Central memory CD8-positive, alpha-beta T cell (primary cell): ENCODE measurements around the gene NKPD1.
"Not testable (repeated sequence)": the region's sequence is repeated elsewhere in the genome, so short reads cannot be mapped to it uniquely, and the experiment has no call there.

Source experiments
- ATAC-seq: fragments of 150-1000 bp; cut with Tn5 transposase; replicated peaks from 2 replicates; pipeline ENCODE4 v1.10.0; 2022; ENCODE audit warnings: mild to moderate bottlenecking, moderate FRiP score, moderate number of reproducible peaks; ENCODE audit not compliant: poor library complexity, severe bottlenecking; ENCODE audit errors: extremely low read depth
- DNase-seq, 2 donors: peaks; one replicate each; pipeline ENCODE4 v3.0.0; 2021; ENCODE audit warnings: low spot score in 2 of 2
- H3K27ac Mint-ChIP-seq: one replicate; pipeline ENCODE4 v1.8.0; 2022; ENCODE audit warnings: low read depth, mild to moderate bottlenecking, moderate library complexity, mixed read lengths
- H3K27me3 Mint-ChIP-seq: one replicate; pipeline ENCODE4 v1.8.0; 2022; ENCODE audit warnings: mixed read lengths
- H3K36me3 Mint-ChIP-seq: one replicate; pipeline ENCODE4 v1.8.0; 2022; ENCODE audit warnings: mild to moderate bottlenecking, moderate library complexity, mixed read lengths; ENCODE audit not compliant: insufficient read depth
- H3K4me1 Mint-ChIP-seq: one replicate; pipeline ENCODE4 v1.8.0; 2022; ENCODE audit warnings: mixed read lengths
- H3K4me3 Mint-ChIP-seq: one replicate; pipeline ENCODE4 v1.8.0; 2022; ENCODE audit warnings: mild to moderate bottlenecking, moderate library complexity, mixed read lengths
- H3K9me3 Mint-ChIP-seq: one replicate; pipeline ENCODE4 v1.8.0; 2022; ENCODE audit warnings: mixed read lengths

Gene NKPD1

DNA sequence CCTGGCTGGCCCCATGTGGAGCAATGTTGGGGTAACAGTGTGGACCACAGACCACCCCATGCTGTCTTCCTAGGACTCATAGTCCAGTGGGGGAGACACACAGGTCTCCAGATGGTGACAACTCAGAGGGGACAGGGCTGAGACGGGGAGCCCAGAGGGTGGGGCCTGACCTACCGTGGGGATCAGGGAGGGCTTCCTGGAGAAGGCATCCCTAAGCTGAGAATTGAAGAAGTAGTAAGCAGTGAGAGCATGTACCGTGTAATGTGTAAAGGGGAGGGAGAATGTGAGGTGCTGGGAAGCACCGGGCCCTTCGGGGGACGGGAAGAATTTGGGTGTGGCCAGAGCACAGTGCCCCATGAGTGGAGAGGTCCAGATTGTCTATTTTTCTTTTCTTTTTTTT lies 36.8 kb downstream of the NKPD1 start:
- ATAC-seq (no peak), DNase-seq (no peak)
- Mint-ChIP-seq H3K27me3 (no peaks in the 10 kb centered on the region), H3K9me3 (no peaks in the 10 kb centered on the region), H3K36me3 (peaks cover 6% of the 10 kb centered on the region), H3K4me1 (peaks cover 52% of the 10 kb centered on the region), H3K4me3 (no peak overlapping the region), H3K27ac (peak overlapping the region; percentile 38)

DNA sequence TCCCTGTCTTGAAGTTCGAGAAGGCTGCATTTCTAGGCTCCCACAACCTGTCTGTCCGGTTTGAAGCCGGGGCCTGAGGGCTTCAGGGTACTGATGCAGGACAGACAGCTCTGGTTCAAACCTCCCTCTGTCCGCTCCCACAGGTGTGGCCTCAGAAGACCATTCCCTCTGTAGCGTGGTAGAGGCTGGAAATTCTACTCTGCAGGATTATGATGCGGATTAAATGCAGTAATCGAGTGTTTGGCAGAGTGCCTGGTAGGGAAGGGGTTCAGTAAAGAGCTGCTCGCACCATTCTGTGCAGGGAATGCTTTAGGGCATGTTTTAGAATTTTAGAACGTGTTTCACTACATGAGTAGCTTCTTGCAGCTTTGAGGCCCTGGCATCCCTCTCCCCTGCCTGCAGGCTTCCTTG lies 37.3 kb downstream of the NKPD1 start:
- Mint-ChIP-seq H3K4me3 (no peak overlapping the region), H3K36me3 (peaks cover 5% of the 10 kb centered on the region), H3K9me3 (no peaks in the 10 kb centered on the region), H3K4me1 (peaks cover 57% of the 10 kb centered on the region), H3K27me3 (no peaks in the 10 kb centered on the region), H3K27ac (peak overlapping the region; percentile 38)
- no peak for DNase-seq
- ATAC-seq, result no peak

DNA sequence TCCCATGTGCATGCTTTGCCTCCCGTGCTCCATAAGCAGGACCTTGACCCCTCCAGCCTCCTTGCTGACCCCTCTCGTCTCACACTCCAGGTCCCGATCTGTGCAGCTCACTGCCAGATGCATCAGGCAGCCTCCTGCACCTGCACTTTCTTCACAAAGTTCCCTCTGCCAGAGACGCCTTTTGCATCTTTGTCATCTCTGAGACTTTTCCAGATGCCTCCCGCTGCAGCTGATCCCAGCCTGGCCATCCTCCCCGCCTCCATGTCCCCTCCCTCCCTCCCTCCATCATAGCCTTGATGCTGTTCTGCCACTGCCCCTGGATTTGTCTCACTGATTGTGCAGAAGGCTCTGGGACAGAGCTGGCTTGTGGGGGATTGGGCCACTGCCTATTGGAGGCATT lies 38.0 kb downstream of the NKPD1 start:
- Mint-ChIP-seq H3K27ac (peak overlapping the region; percentile 75), H3K4me3 (no peak overlapping the region)

DNA sequence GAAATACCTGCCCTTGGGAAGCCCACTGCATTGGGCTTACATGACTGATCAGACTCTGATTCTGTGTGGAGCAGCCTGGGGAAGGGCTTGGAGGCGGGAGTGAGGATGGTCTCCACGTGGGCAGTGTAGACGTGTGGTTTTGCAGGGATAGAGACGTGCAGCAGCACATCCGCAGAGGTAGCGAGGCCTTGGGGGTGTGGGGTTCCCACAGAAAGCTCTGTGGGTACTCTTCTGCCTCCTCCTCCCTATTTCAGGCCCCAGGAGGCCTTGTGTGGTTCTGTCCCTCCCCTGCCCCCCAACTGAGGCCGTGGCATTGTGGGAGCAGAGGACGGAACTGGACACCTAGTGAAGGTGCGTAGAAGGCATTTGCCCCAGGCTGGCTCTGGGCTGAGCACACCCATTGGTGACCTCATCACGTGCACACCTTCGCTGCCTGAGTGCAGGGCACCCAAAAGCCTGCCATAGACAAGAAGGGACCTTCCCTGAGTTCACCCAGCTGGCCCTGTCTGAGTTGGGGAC lies 38.9 kb downstream of the NKPD1 start:
- Mint-ChIP-seq H3K27me3 (no peaks in the 10 kb centered on the region), H3K36me3 (peaks cover 3% of the 10 kb centered on the region), H3K4me1 (peaks cover 68% of the 10 kb centered on the region), H3K4me3 (no peak overlapping the region), H3K27ac (peak overlapping the region; percentile 75), H3K9me3 (no peaks in the 10 kb centered on the region)
- ATAC-seq (no peak), DNase-seq (no peak)

More for the DNA sequence above, 38.0 kb downstream of the NKPD1 start:
- ATAC-seq (no peak), DNase-seq (no peak)
- Mint-ChIP-seq H3K27me3 (no peaks in the 10 kb centered on the region), H3K36me3 (peaks cover 5% of the 10 kb centered on the region), H3K4me1 (peaks cover 62% of the 10 kb centered on the region), H3K9me3 (no peaks in the 10 kb centered on the region)

DNA sequence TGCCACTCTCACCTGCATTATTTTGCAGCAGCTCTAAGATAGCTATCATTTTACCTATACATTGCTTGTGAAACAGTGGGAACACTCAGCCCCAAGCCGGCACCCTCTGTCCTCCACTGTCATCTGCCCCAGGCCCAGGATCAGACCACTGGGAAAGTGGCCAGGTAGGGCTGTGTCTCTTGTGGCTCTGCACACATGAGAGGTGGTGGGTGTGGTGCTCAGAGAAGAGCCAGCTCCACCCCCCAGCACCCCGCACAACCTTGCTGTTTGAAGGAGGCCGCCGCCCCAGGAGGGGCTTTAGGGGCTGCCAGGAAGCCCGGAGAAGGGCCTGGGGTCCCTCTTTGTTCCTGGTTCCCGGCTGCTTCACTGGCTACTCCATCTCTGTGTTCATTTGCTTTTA lies 41.2 kb downstream of the NKPD1 start:
- H3K27me3 Mint-ChIP-seq, result no peaks in the 10 kb centered on the region
- H3K36me3 Mint-ChIP-seq, result peaks cover 2% of the 10 kb centered on the region
- H3K4me1 Mint-ChIP-seq, result peaks cover 64% of the 10 kb centered on the region
- DNase-seq (no peak), ATAC-seq (no peak)
- peak overlapping the region; percentile 59 for H3K4me3 Mint-ChIP-seq
- H3K27ac Mint-ChIP-seq, result peak overlapping the region; percentile 74
- H3K9me3 Mint-ChIP-seq, result no peaks in the 10 kb centered on the region

DNA sequence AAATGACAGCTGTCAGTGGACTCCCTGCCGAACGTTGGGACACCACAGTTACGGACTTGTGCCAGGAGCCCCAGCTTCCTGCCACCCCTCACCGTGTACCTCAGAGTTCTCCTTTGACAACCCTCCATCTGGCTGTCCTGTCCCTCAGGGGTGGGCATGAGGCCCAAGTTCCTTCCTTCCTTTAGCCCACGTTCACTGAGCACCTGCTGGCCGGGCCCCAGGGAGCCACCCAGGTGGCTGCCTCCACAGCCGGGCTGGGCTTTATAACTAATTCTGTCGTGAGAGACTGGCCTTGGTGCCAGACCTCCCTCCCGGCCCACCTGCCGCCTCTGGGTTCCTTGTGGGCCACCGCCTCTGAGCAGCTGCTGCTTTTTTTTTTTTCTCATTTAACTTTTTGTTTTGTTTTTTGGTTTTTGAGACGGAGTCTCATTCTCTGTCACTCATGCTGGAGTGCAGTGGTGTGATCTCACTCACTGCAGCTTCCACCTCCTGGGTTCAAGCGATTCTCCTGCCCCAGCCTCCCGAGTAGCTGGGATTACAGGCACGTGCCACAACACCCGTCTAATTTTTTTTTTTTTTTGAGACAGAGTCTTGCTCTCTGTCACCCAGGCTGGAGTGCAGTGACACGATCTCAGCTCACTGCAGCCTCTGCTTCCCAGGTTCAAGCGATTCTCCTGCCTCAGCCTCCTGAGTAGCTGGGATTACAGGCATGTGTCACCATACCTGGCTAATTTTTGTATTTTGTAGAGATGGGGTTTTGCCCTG lies 42.0 kb downstream of the NKPD1 start:
- Mint-ChIP-seq H3K27ac (peak overlapping the region; percentile 74), H3K4me3 (peak overlapping the region; percentile 59), H3K4me1 (peaks cover 64% of the 10 kb centered on the region)
- not testable (repeated sequence) for H3K27me3 Mint-ChIP-seq, DNase-seq, ATAC-seq, H3K36me3 Mint-ChIP-seq, H3K9me3 Mint-ChIP-seq

DNA sequence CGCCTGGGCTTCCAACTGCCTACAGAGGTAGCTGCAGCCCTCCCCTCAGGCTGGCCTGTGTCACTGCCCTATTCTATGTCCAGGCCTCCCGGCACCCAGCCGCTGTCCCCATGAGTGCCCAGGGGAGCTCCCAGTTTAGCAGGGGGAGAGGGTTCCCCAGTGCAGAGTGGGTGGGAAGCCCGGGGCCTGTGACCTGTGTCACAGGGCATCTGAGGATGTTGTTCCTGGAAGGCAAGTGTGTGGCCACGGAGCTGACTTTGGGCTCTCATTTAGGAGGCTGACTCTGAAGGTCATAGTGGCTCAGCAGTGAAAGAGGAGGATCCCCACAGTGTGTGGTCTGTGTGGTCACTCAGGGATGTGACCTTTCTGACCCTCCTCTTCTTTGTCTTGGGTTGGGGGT lies 42.7 kb downstream of the NKPD1 start:
- Mint-ChIP-seq H3K27me3 (no peaks in the 10 kb centered on the region), H3K4me3 (peak overlapping the region; percentile 54), H3K4me1 (peaks cover 64% of the 10 kb centered on the region), H3K9me3 (no peaks in the 10 kb centered on the region), H3K36me3 (peaks cover 2% of the 10 kb centered on the region), H3K27ac (peak overlapping the region; percentile 74)
- ATAC-seq (no peak), DNase-seq (no peak)

DNA sequence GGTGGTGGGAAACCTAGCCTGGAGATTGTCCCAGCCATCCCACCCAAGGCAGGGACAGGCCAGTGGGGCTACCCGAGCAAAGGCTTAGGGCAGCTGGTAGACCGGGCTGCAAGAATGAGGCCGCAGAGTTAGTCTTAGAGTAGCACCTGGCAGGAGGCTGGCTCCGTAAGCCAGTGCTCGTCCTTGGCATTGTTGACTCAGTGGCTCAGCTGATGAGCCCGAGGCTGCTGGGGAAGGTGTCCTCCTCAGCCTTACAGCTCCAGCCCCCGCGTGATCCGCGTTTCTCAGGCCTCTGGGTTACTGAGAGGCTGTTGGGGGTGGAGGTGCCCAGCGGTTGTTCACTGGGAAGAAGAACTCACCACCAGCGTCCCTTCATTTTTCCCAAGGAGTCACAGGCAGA lies 43.1 kb downstream of the NKPD1 start:
- Mint-ChIP-seq H3K4me3 (peak overlapping the region; percentile 54), H3K27me3 (no peaks in the 10 kb centered on the region), H3K36me3 (peaks cover 2% of the 10 kb centered on the region), H3K4me1 (peaks cover 61% of the 10 kb centered on the region), H3K27ac (peak overlapping the region; percentile 19), H3K9me3 (no peaks in the 10 kb centered on the region)
- no peak for ATAC-seq
- DNase-seq, result no peak

DNA sequence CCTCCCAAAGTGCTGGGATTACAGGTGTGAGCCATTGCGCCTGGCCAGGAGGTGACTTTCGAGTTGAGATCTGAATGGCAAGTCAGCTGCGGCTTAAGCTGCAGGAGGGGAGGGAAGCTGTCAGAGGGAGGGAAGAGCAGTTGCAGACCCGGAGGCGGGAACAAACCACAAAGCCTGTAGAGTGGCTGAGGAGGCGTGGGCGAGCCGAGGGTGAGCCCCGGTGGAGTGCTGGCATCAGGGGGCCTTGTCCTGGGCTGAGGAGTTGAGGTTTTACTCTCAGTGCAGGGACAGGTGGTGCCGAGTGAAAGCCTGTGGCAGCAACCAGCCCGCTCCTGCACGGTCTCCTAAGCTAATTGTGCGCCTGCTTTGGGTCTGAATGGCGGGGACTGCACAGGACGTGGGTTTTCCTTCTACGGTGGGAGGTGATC lies 43.6 kb downstream of the NKPD1 start:
- peak; percentile 63 for ATAC-seq
- H3K27me3 Mint-ChIP-seq, result no peaks in the 10 kb centered on the region
- no peak for DNase-seq
- H3K36me3 Mint-ChIP-seq, result no peaks in the 10 kb centered on the region
- H3K4me3 Mint-ChIP-seq, result peak overlapping the region; percentile 47
- peaks cover 56% of the 10 kb centered on the region for H3K4me1 Mint-ChIP-seq
- H3K27ac Mint-ChIP-seq, result peak overlapping the region; percentile 19
- no peaks in the 10 kb centered on the region for H3K9me3 Mint-ChIP-seq

DNA sequence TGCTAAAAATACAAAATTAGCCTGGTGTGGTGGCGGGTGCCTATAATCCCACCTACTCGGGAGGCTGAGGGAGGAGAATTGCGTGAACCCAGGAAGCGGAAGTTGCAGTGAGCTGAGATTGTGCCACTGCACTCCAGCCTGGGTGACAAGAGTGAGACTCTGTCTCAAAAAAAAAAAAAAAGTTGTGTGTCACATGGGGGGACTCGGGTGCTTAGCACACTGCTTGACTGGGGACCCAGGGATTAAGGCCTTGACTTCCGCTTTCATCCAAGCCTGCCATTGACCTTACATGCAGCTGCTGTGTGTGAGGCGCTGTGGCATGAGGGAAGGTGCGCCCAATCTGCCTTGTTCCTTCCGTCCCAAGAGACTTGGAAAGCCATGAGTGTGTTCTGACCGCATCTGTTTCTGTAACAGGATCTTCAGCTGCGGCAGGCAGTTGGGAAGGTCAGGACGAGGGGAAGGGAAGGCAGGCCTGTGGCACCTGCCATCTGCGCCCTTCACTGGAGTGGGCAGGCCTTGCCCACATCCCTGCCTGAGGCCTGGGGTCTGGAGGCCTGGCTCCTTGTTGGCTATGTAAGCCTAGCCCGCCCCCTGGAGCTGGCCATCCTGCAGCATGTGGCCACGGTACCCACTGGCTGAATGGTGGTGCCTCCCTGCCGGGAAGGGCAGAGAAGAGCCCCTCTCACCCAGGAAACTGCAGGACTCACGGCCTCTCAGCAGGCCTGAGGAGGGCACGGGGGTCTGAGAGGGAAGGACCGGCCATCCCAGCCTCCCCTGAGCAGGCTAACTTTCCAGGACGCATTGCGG lies 44.8 kb downstream of the NKPD1 start:
- Mint-ChIP-seq H3K4me1 (peaks cover 50% of the 10 kb centered on the region), H3K36me3 (no peaks in the 10 kb centered on the region), H3K27ac (no peak overlapping the region), H3K27me3 (no peaks in the 10 kb centered on the region), H3K9me3 (no peaks in the 10 kb centered on the region), H3K4me3 (peak overlapping the region; percentile 47)
- DNase-seq (no peak), ATAC-seq (no peak)

DNA sequence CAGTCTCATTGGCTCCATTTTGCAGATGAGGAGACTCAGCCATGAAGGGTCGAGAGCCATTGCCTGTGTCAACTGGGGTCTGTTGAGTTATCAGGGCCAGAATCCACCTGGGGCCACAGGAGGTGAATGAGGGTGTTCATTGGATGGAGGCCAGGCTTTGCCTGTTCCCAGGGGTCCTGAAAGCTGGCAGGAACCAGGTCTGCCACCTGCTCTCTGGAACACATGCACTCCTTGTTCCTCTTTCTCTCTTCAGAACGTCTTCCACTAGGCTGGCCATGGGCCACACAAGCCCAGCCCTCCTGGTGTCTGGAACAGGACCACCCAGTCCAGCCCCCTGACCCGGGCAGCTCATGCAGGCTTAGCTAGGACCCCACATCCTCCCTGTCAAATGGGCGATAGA lies 46.7 kb downstream of the NKPD1 start:
- Mint-ChIP-seq H3K4me1 (peaks cover 51% of the 10 kb centered on the region), H3K4me3 (no peak overlapping the region), H3K9me3 (no peaks in the 10 kb centered on the region), H3K27ac (no peak overlapping the region), H3K27me3 (no peaks in the 10 kb centered on the region), H3K36me3 (peaks cover 1% of the 10 kb centered on the region)
- ATAC-seq (no peak), DNase-seq (no peak)

DNA sequence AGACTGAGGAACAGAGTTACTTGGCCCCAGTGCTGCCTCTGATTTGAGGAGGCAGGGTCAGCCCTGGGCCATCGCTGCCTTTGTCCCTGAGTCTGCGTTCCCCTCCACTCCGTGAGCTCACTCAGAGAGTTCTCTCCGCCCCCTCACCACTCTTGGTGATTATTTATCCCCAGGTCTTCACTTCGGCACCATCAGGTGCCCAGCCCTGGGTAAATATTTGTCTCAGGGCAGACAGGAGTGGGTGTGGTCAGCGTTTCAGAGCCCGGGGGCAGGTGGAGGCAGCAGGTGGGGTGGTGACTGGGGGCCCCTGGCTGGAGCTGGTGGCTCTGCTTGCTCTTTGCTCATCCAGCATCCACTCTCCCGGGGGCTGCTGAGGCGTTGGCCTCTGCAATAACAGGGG lies 47.2 kb downstream of the NKPD1 start:
- Mint-ChIP-seq H3K27ac (no peak overlapping the region), H3K4me3 (no peak overlapping the region), H3K4me1 (peaks cover 49% of the 10 kb centered on the region), H3K36me3 (peaks cover 2% of the 10 kb centered on the region), H3K9me3 (no peaks in the 10 kb centered on the region), H3K27me3 (no peaks in the 10 kb centered on the region)
- ATAC-seq, result no peak
- DNase-seq, result no peak
